Astrocyte of the spinal cord (primary cell): Measurements from ENCODE around the gene HSPA1L.

Source experiments
- DNase-seq: peaks from one replicate; pipeline ENCODE4 v3.0.0; 2011; ENCODE audit warnings: low read depth, low spot score
- H3K4me3 ChIP-seq: 2 replicates; pipeline ENCODE4 v1.5.1; 2011; ENCODE audit warnings: low read depth, mild to moderate bottlenecking, low read length, moderate library complexity
- in situ Hi-C: cut with HindIII; loops from 2 replicates; pipeline ENCODE4 v1.10.0; 2017; ENCODE audit warnings: low sequenced_read_pairs
- TF ChIP-seq, protein P1 (sequence below): IDR thresholded peaks from 2 replicates; pipeline ENCODE4 v1.5.1; 2012; ENCODE audit warnings: low read depth, mild to moderate bottlenecking, low read length, inconsistent platforms

Gene HSPA1L

DNA sequence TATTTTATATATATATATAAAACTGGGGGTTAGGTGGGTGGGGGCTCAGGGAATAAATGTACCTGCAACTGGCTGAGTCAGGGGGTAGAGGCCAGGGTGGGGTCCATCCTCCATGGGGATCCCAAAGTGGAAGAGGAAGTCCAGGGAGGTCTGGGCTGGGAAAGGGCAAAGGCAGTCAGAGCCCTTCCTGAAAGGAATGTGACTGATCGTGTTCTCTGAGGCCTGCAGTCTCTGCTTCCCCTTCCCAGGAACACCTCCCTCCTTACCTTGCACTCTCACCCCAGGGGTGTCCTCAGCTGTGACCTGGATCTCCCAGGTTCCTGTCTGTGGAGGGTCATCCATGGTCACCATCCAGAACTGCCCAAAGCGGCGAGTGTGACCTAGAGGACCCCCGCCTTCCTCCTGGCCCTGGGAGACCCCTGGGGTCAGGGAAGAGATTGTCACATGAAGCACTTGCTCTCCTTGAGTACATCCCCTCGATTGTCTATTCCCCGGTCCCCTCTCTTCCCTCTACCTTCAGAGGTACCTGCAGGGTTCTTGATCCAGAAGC lies 47.9 kb downstream of the HSPA1L start:
- TF ChIP-seq, protein P1, sequence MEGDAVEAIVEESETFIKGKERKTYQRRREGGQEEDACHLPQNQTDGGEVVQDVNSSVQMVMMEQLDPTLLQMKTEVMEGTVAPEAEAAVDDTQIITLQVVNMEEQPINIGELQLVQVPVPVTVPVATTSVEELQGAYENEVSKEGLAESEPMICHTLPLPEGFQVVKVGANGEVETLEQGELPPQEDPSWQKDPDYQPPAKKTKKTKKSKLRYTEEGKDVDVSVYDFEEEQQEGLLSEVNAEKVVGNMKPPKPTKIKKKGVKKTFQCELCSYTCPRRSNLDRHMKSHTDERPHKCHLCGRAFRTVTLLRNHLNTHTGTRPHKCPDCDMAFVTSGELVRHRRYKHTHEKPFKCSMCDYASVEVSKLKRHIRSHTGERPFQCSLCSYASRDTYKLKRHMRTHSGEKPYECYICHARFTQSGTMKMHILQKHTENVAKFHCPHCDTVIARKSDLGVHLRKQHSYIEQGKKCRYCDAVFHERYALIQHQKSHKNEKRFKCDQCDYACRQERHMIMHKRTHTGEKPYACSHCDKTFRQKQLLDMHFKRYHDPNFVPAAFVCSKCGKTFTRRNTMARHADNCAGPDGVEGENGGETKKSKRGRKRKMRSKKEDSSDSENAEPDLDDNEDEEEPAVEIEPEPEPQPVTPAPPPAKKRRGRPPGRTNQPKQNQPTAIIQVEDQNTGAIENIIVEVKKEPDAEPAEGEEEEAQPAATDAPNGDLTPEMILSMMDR = no peak
- no peak overlapping the region for H3K4me3 ChIP-seq
- DNase-seq = no peak
- in situ Hi-C loops = no loop called here

DNA sequence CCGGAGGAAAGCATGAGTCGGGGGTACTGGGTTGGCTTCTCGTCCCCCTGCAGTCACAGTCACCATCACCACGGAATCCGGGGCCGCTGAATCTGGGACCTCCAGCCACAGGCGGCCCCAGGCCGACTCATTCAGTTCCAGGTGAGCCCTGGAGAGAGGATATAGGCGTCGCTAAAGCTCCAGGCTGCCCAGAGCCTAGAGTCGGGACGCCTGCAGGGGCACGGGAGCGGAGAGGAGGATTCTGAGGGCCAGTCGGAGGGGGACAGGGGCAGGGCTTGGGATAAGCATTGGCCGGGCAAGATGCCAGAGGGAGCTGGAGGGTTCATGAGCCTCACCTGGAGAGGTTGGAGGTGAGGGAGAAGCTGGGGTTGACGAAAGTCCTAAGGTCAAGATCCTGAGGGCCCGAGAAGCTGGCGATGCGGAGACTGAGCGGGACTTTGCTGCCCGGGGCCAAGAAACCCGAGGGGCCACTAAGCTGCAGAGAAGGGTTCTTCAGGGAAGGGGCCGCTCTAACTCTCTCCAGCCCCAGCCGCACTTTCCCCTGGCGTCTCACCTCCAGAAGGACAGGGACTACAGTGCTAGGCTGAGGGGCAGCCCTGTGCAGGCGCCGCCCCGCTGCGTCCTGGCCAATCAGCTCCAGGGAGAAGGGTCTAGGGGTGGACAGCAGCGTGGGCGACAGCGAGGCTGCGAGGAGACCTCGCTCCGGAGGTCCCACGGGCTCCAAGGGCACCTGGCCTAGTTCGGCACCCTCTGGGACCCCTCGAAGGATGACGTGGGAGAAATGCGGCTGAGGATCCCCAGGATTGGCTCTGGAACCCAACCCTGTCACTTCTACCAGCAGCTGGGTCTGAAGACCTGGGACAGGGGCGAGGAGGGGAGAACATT lies 48.9 kb downstream of the HSPA1L start:
- peak overlapping the region; percentile 20 for H3K4me3 ChIP-seq
- no peak for DNase-seq
- in situ Hi-C loops = no loop called here
- TF ChIP-seq, protein P1 = no peak

DNA sequence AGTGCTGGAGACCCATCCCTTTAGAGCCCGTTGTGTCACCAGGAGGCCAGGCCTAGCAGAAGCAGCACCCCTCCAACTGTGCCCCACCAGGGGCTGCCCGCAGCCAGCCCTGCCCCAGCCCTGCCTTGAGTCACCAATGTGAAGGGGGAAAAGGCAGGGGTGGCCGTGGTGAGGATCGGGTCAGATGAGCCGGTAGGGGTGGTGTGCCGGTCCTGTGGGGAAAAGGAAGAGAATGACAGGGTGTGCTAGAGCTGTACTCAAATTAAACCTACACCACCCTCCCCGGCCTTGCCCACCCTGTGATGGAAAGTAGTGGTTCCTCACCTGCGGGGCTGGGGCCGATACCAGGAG lies 49.5 kb downstream of the HSPA1L start:
- no peak for DNase-seq
- no peak overlapping the region for H3K4me3 ChIP-seq
- in situ Hi-C loops = no loop called here
- TF ChIP-seq, protein P1 = no peak

DNA sequence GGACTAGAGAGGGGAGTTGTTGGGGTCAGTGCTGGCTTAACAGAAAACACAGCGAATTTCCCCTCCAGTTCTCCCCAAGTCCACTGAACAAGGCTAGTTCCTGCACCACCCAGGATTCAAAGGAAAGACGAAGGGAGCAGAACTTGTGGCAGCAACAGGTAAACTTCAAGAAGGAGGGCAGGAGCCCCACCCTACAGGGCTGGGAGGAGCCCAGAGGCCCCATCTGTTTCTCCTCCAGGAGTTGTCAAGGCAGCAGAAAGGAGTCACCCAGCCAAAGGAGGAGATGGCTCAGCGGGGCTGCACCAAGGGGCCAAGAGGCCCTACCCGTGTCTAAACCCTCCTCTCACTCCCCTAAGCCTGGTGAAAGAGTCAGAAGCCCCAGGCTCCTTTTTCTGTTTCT lies 50.9 kb downstream of the HSPA1L start:
- in situ Hi-C loops = no loop called here
- DNase-seq = no peak
- TF ChIP-seq, protein P1 = no peak
- no peak overlapping the region for H3K4me3 ChIP-seq

DNA sequence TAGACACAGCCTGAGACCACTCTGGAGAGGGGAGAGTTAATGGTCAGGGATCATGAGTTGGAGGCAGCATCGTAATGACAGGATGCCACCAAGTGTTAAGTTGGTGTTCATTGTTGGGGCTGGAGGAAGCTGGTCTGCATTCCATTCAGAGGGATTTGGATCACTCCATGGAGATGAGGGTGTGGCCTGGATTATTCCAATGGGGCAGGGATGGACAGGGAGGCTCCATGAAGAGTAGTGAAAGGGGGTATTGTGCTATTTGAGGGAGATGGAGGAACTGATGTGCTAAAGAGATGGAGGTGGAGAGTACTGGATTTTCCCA lies 51.5 kb downstream of the HSPA1L start:
- no peak overlapping the region for H3K4me3 ChIP-seq
- DNase-seq = peak; percentile 37
- TF ChIP-seq, protein P1 = no peak
- in situ Hi-C loops = no loop called here

DNA sequence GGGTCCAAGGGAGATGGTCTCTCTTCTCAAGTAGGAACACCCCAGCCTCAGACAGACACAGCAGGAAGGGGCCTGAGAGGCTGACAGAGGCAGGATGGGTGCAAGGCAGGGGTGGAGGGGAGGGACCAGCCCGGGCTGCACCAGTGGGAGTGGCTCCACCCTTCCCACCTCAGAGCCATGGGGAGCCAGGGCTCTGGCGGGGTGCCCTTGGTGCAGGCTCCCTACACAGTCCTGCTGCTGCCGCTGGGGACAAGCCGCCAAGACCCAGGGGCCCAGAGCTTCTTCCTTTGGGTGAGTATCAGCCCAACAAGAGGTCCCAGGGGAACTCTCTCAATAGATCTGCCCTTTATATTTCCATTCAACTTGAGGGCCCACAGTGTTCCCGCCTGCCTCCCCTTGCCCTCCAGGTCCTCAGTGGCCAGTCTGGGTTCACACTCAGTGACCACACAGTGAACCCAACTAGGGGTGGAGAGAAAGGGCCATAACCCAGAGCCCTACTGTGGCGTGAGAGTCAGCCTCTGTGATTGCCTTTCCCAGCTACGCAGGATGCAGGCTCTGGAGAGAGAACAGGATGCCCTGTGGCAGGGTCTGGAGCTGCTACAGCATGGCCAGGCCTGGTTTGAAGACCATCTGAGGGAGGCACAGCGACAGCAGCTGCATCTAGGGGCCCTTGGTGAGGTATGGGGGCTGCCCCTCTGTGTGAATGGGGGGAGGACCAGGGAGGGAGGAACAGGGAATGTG lies 52.0 kb downstream of the HSPA1L start:
- in situ Hi-C loops = no loop called here
- TF ChIP-seq, protein P1 = no peak
- no peak overlapping the region for H3K4me3 ChIP-seq
- DNase-seq = no peak
